HG02678 (cell line): Measurements from ENCODE around the gene ALDH18A1.
"Not testable (repeated sequence)": the region's sequence is repeated elsewhere in the genome, so short reads cannot be mapped to it uniquely, and the experiment has no call there.

Experiments used
- ATAC-seq: cut with Tn5 transposase; IDR thresholded peaks from one replicate; pipeline ENCODE4 v1.9.1; 2021; ENCODE audit warnings: mild to moderate bottlenecking, moderate library complexity; ENCODE audit not compliant: unreplicated experiment

The ALDH18A1 gene

GRCh38 chr10:95651346-95652060 is 5.0 kb downstream of the ALDH18A1 start:
- ATAC-seq = no peak

GRCh38 chr10:95650232-95650631 is 6.3 kb downstream of the ALDH18A1 start:
- no peak for ATAC-seq

- no peak for ATAC-seq
Measured at GRCh38 chr10:95648138-95648537, 8.4 kb downstream of the ALDH18A1 start.

GRCh38 chr10:95646160-95646559 is 10.4 kb downstream of the ALDH18A1 start:
- no peak for ATAC-seq

- ATAC-seq = no peak
Measured at GRCh38 chr10:95644901-95645300, 11.6 kb downstream of the ALDH18A1 start.

GRCh38 chr10:95640891-95641315 is 15.6 kb downstream of the ALDH18A1 start:
- ATAC-seq = no peak

- no peak for ATAC-seq
Measured at GRCh38 chr10:95637911-95638310, 18.6 kb downstream of the ALDH18A1 start.

GRCh38 chr10:95637140-95637539 is 19.4 kb downstream of the ALDH18A1 start:
- ATAC-seq = no peak

GRCh38 chr10:95635319-95635733 is 21.2 kb downstream of the ALDH18A1 start:
- ATAC-seq = no peak

GRCh38 chr10:95628786-95629185 is 27.7 kb downstream of the ALDH18A1 start:
- ATAC-seq = no peak

- no peak for ATAC-seq
Measured at GRCh38 chr10:95626500-95626899, 30.0 kb downstream of the ALDH18A1 start.

GRCh38 chr10:95620415-95620814 is 36.1 kb downstream of the ALDH18A1 start:
- not testable (repeated sequence) for ATAC-seq

GRCh38 chr10:95618101-95618500 is 38.4 kb downstream of the ALDH18A1 start:
- ATAC-seq = no peak

GRCh38 chr10:95616446-95616845 is 40.1 kb downstream of the ALDH18A1 start:
- ATAC-seq = no peak

GRCh38 chr10:95613330-95613729 is 43.2 kb downstream of the ALDH18A1 start:
- no peak for ATAC-seq

- no peak for ATAC-seq
Measured at GRCh38 chr10:95610727-95611126, 45.8 kb downstream of the ALDH18A1 start.

- ATAC-seq = no peak
Measured at GRCh38 chr10:95606922-95607321, 49.6 kb downstream of the ALDH18A1 start.

- no peak for ATAC-seq
Measured at GRCh38 chr10:95605163-95605562, 51.3 kb downstream of the ALDH18A1 start.

- ATAC-seq = no peak
Measured at GRCh38 chr10:95604630-95605029, 51.9 kb downstream of the ALDH18A1 start.

- ATAC-seq = no peak
Measured at GRCh38 chr10:95602382-95602781, 54.1 kb downstream of the ALDH18A1 start.

- ATAC-seq = no peak
Measured at GRCh38 chr10:95601116-95601719, 55.3 kb downstream of the ALDH18A1 start.

GRCh38 chr10:95600158-95600557 is 56.4 kb downstream of the ALDH18A1 start:
- ATAC-seq = no peak

- ATAC-seq = no peak
Measured at GRCh38 chr10:95597788-95598187, 58.7 kb downstream of the ALDH18A1 start.
